Measurements from ENCODE around the gene ZNF557. TPM values are rescaled to one million over a fixed set of nuclear protein-coding genes. Genes with fewer than 3 reads are reported as not detected.
"Not testable (repeated sequence)": the region's sequence is repeated elsewhere in the genome, so short reads cannot be mapped to it uniquely, and the experiment has no call there.

The ZNF557 gene
- total RNA-seq, 4 donors from 2014 or later: 7.6 to 34.9 (median 15.7) TPM

GRCh38 chr19:7058576-7058975, 10.9 kb upstream of the ZNF557 start, which contains the start of gene MBD3L3:
MBD3L3 (minus strand) TSS chr19:7058676; CDS start chr19:7058605, 71 bp downstream.
- DNase-seq; intact Hi-C loops (cut with DNase I; ENCODE audit: low total_unique reads); H3K4me3 ChIP-seq; H3K27me3 ChIP-seq; H3K27ac ChIP-seq; H3K9me3 ChIP-seq; H3K36me3 ChIP-seq; H3K4me1 ChIP-seq: not testable (repeated sequence)

DNA sequence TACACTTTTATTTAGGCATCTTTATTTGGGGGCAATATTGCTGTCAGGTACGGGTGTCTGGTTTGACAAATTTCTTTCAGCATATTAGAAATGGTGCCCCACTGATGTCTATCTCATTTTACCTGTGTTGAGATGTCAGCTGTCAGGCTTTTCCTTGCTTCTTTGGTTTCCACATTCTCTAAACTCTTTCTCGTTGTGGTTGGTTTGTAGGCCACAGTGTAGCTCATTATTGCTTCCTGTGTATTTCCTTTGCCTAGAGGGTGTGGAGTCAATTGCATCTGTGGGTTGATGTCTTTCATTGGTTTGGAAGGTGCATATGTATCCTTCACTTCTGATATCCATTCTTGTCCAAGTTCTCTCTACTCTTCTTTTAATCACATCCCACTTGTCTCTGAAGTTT, 9.5 kb upstream of the ZNF557 start:
- H3K4me3 ChIP-seq; H3K27me3 ChIP-seq; H3K27ac ChIP-seq; H3K36me3 ChIP-seq; DNase-seq; intact Hi-C loops (cut with DNase I; ENCODE audit: low total_unique reads); H3K4me1 ChIP-seq; H3K9me3 ChIP-seq: not testable (repeated sequence)

DNA sequence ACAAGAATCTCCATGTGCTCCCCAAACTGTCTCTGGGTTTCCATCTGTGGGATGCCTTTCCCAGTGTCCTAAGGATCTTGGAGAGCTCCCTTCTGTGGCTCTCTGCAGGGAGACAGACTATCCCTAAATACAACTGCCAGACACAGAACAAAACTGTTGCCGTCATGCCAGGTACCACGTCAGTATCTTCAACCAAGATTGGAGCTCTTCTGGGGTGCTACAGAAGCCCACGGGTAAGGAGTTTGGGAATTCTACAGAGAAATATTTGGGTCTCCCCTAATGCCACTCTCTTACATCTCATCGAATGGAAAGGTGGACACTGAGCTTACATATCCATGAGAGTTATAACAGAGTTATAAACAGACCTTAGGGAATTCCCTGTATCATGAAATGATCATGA, 6.2 kb upstream of the ZNF557 start:
- intact Hi-C loops (cut with DNase I; ENCODE audit: low total_unique reads): no loop called here

DNA sequence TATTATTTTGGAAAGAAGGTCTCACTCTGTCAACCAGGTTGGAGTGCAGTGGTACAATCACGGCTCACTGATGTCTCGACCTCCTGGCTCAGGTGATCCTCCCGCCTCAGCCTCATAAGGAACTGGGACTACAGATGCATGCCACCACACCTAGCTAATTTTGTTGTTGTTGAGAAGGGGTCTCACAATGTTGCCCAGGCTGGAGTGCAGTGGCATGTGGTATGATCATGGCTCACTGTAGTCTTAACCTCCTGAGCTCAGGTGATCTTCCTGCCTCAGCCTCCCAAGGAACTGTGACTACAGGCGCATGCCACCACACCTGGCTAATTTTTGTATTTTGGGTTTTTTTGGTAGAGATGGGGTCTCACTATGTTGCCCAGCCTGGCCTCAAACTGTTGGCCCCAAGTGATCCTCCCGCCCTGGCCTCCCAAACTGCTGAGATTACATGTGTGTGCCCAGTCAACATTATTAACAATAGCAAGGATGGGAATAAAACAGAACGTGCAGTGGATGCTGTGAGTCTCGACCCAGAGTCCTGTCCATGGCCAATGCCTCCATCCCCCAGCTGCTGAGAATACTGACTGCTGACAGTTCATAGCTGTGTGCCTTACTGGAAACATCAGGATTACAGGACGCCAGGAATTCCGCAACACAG, 5.6 kb upstream of the ZNF557 start:
- no peaks in the 10 kb centered on the region for H3K9me3 ChIP-seq

More for the DNA sequence above, 6.2 kb upstream of the ZNF557 start:
- no peak overlapping the region for H3K27ac ChIP-seq
- H3K4me1 ChIP-seq: no peaks in the 10 kb centered on the region
- no peaks in the 10 kb centered on the region for H3K9me3 ChIP-seq
- TF ChIP-seq CTCF (IDR thresholded peaks at IDR 0.05) (no peak), POLR2A (IDR thresholded peaks at IDR 0.05) (no peak)
- DNase-seq: no peak
- H3K36me3 ChIP-seq: no peaks in the 10 kb centered on the region
- no peak overlapping the region for H3K4me3 ChIP-seq
- H3K27me3 ChIP-seq: no peaks in the 10 kb centered on the region

GRCh38 chr19:7067122-7067521, 2.4 kb upstream of the ZNF557 start:
- H3K9me3 ChIP-seq; H3K4me3 ChIP-seq; intact Hi-C loops (cut with DNase I; ENCODE audit: low total_unique reads); H3K4me1 ChIP-seq; H3K27me3 ChIP-seq; H3K36me3 ChIP-seq; DNase-seq; H3K27ac ChIP-seq: not testable (repeated sequence)

More for the DNA sequence above, 5.6 kb upstream of the ZNF557 start:
- Histone ChIP-seq H3K27me3 (no peaks in the 10 kb centered on the region), H3K27ac (no peak overlapping the region), H3K4me1 (no peaks in the 10 kb centered on the region), H3K36me3 (no peaks in the 10 kb centered on the region), H3K4me3 (no peak overlapping the region)
- TF ChIP-seq CTCF (IDR thresholded peaks at IDR 0.05) (no peak), POLR2A (IDR thresholded peaks at IDR 0.05) (no peak)
- intact Hi-C loops (cut with DNase I; ENCODE audit: low total_unique reads): no loop called here
- DNase-seq: no peak

DNA sequence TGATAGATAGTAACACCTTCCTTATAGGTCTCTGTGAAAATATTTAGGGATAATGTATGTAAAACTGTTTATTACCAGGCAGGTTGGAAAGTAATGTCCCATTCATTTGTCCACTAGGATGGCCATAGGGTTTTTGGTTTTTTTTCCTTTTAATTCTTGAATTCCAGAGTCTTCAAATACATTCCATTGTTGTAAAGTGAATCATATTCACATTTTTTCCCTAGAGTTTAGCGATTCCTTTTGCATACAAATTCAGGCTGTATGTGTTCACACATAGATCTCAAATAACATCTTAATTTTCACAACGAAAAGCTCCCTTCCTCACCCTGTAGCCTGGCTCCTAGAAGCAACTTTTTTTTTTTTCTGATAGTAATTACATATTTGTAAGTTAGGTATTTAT, 1.8 kb upstream of the ZNF557 start:
- DNase-seq: no peak
- H3K9me3 ChIP-seq: no peaks in the 10 kb centered on the region
- TF ChIP-seq CTCF (IDR thresholded peaks at IDR 0.05) (no peak), POLR2A (IDR thresholded peaks at IDR 0.05) (no peak)
- intact Hi-C loops (cut with DNase I; ENCODE audit: low total_unique reads): no loop called here
- no peaks in the 10 kb centered on the region for H3K4me1 ChIP-seq
- no peak overlapping the region for H3K4me3 ChIP-seq
- H3K27ac ChIP-seq: no peak overlapping the region
- H3K36me3 ChIP-seq: no peaks in the 10 kb centered on the region
- H3K27me3 ChIP-seq: no peaks in the 10 kb centered on the region

GRCh38 chr19:7068599-7068998, 904 bp upstream of the ZNF557 start:
- peak overlapping the region in 1 of 2 donors; percentile 91 for H3K4me3 ChIP-seq
- H3K27me3 ChIP-seq: no peaks in the 10 kb centered on the region
- peak overlapping the region; percentile 18 to 68 for H3K27ac ChIP-seq
- TF ChIP-seq CTCF (IDR thresholded peaks at IDR 0.05) (no peak), POLR2A (IDR thresholded peaks at IDR 0.05) (no peak)
- no peaks in the 10 kb centered on the region for H3K36me3 ChIP-seq
- no peak for DNase-seq
- no peaks in the 10 kb centered on the region for H3K9me3 ChIP-seq
- intact Hi-C loops (cut with DNase I; ENCODE audit: low total_unique reads): no loop called here
- no peaks in the 10 kb centered on the region for H3K4me1 ChIP-seq

Data from uterus (tissue), 4 donors.